ENCODE measurements around the gene COL19A1.

COL19A1 gene

GRCh38 chr6:70164556-70164955 lies 298.2 kb downstream of the COL19A1 start:
- DNase-seq: no peak
- Histone ChIP-seq H3K9me3 (no peaks in the 10 kb centered on the region), H3K36me3 (no peaks in the 10 kb centered on the region), H3K27me3 (no peaks in the 10 kb centered on the region), H3K27ac (no peak overlapping the region), H3K4me1 (no peaks in the 10 kb centered on the region), H3K4me3 (no peak overlapping the region)
- intact Hi-C loops (cut with DNase I; ENCODE audit: low total_unique reads): no loop called here
- TF ChIP-seq CTCF (IDR thresholded peaks at IDR 0.05): no peak

- Histone ChIP-seq H3K27ac (no peak overlapping the region), H3K9me3 (no peaks in the 10 kb centered on the region), H3K36me3 (no peaks in the 10 kb centered on the region), H3K4me1 (no peaks in the 10 kb centered on the region), H3K27me3 (no peaks in the 10 kb centered on the region), H3K4me3 (no peak overlapping the region)
- peak in 1 of 2 experiments; percentile 32 for TF ChIP-seq CTCF (IDR thresholded peaks at IDR 0.05)
- peak in 1 of 2 donors; percentile 25 for DNase-seq
- intact Hi-C loops (cut with DNase I; ENCODE audit: low total_unique reads): no loop called here
Measured at GRCh38 chr6:70166088-70166958, 300.0 kb downstream of the COL19A1 start.

- intact Hi-C loops (cut with DNase I; ENCODE audit: low total_unique reads): no loop called here
- Histone ChIP-seq H3K4me3 (no peak overlapping the region), H3K27me3 (no peaks in the 10 kb centered on the region), H3K27ac (no peak overlapping the region), H3K4me1 (no peaks in the 10 kb centered on the region), H3K9me3 (no peaks in the 10 kb centered on the region), H3K36me3 (no peaks in the 10 kb centered on the region)
- DNase-seq: no peak
- no peak for TF ChIP-seq CTCF (IDR thresholded peaks at IDR 0.05)
Measured at GRCh38 chr6:70168681-70169377, 302.5 kb downstream of the COL19A1 start.

- H3K9me3 ChIP-seq: no peaks in the 10 kb centered on the region
- intact Hi-C loops (cut with DNase I; ENCODE audit: low total_unique reads): no loop called here
- H3K4me3 ChIP-seq: no peak overlapping the region
- no peak for TF ChIP-seq CTCF (IDR thresholded peaks at IDR 0.05)
- DNase-seq: no peak
- H3K27me3 ChIP-seq: no peaks in the 10 kb centered on the region
- no peak overlapping the region for H3K27ac ChIP-seq
- no peaks in the 10 kb centered on the region for H3K4me1 ChIP-seq
- H3K36me3 ChIP-seq: no peaks in the 10 kb centered on the region
Measured at GRCh38 chr6:70171236-70171635, 304.9 kb downstream of the COL19A1 start.

GRCh38 chr6:70172252-70172651 lies 305.9 kb downstream of the COL19A1 start:
- Histone ChIP-seq H3K9me3 (no peaks in the 10 kb centered on the region), H3K27ac (no peak overlapping the region), H3K4me3 (no peak overlapping the region), H3K4me1 (no peaks in the 10 kb centered on the region), H3K36me3 (no peaks in the 10 kb centered on the region), H3K27me3 (no peaks in the 10 kb centered on the region)
- intact Hi-C loops (cut with DNase I; ENCODE audit: low total_unique reads): no loop called here
- TF ChIP-seq CTCF (IDR thresholded peaks at IDR 0.05): no peak
- DNase-seq: no peak
